ENCODE measurements around the gene L3MBTL1.

GRCh38 chr20:43525021-43525420, 17.5 kb downstream of the L3MBTL1 start:
- TF ChIP-seq, protein P1, sequence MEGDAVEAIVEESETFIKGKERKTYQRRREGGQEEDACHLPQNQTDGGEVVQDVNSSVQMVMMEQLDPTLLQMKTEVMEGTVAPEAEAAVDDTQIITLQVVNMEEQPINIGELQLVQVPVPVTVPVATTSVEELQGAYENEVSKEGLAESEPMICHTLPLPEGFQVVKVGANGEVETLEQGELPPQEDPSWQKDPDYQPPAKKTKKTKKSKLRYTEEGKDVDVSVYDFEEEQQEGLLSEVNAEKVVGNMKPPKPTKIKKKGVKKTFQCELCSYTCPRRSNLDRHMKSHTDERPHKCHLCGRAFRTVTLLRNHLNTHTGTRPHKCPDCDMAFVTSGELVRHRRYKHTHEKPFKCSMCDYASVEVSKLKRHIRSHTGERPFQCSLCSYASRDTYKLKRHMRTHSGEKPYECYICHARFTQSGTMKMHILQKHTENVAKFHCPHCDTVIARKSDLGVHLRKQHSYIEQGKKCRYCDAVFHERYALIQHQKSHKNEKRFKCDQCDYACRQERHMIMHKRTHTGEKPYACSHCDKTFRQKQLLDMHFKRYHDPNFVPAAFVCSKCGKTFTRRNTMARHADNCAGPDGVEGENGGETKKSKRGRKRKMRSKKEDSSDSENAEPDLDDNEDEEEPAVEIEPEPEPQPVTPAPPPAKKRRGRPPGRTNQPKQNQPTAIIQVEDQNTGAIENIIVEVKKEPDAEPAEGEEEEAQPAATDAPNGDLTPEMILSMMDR (IDR thresholded peaks at IDR 0.05; ENCODE audit: extremely low read depth in 1 of 2, insufficient read depth in 1 of 2, low read depth in 1 of 2, low read length in 2 of 2) = no peak
- no peak for TF ChIP-seq POLR2AphosphoS5 (IDR thresholded peaks at IDR 0.05; ENCODE audit: insufficient read depth, low read depth, low read length)
- TF ChIP-seq GATA2 (IDR thresholded peaks at IDR 0.05; ENCODE audit: insufficient read depth, insufficient read length, low read depth, low read length) = no peak
- no peak for TF ChIP-seq MAX (IDR thresholded peaks at IDR 0.05; ENCODE audit: insufficient read depth, insufficient read length)
- no peak for TF ChIP-seq POLR2A (IDR thresholded peaks at IDR 0.05; ENCODE audit: low read depth, low read length)
